NCI-H1105 (cell line): ENCODE data around the gene MTA1.

Experiments used
- DNase-seq: peaks from one replicate; lab custom pipeline; 2025; lab: John Stamatoyannopoulos, UW

Gene MTA1

GRCh38 chr14:105498430-105499255 is 79.0 kb downstream of the MTA1 start:
- no peak for DNase-seq

- no peak for DNase-seq
Observed at GRCh38 chr14:105499256-105500035, 79.8 kb downstream of the MTA1 start.

DNA sequence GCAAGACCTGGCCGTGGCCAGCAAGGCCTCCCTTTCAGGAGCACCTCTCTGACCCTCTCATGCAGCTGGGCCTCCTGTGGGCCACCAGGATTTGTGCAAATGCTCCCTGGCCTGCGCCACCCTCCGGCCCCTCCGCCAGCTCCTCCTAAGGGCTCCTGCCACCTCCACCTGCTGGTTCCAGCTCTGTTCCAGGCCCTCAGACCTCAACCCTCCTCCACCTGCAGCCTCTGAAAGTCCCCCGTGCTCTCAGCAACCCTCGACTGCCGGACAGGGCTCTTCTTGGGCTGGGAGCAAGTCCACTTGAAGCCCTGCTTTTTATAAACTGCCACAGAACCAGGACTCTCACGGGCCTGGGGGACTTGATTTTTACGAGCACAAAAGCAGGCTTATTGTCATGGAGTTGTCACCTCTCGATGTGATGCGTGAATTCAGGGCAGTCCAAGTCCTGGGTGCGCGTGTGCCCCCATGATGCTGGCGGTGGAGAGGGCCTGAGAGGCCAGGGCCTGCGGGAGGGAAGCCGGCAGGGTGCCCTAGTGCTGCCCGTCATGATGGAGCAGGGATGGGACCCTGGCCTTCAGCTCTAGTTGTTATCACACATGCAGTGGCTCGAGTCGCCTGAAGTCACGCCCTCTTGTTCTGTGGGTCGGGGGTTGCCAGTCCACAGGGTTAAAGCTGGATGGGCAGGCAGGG is 80.6 kb downstream of the MTA1 start:
- no peak for DNase-seq

DNA sequence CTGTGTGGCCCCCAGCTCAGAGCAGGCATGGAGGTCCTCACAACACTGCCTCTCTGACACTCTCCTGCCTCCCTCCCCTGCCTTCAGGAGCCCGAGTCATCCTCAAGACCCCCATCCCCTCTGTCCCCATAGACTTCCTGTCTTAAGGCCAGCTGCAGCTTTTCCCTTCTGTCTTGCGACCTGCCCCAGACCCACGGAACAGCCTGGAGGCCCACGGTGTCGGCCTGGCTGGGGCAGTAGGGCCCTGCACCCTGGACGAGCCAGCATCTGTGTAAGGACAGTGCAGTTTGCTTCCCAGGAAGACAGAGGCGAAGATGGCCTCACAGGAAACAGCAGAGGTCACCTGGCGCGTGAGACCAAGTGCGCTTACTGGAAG is 81.1 kb downstream of the MTA1 start:
- no peak for DNase-seq

- no peak for DNase-seq
Observed at GRCh38 chr14:105501504-105502291, 82.1 kb downstream of the MTA1 start.

DNA sequence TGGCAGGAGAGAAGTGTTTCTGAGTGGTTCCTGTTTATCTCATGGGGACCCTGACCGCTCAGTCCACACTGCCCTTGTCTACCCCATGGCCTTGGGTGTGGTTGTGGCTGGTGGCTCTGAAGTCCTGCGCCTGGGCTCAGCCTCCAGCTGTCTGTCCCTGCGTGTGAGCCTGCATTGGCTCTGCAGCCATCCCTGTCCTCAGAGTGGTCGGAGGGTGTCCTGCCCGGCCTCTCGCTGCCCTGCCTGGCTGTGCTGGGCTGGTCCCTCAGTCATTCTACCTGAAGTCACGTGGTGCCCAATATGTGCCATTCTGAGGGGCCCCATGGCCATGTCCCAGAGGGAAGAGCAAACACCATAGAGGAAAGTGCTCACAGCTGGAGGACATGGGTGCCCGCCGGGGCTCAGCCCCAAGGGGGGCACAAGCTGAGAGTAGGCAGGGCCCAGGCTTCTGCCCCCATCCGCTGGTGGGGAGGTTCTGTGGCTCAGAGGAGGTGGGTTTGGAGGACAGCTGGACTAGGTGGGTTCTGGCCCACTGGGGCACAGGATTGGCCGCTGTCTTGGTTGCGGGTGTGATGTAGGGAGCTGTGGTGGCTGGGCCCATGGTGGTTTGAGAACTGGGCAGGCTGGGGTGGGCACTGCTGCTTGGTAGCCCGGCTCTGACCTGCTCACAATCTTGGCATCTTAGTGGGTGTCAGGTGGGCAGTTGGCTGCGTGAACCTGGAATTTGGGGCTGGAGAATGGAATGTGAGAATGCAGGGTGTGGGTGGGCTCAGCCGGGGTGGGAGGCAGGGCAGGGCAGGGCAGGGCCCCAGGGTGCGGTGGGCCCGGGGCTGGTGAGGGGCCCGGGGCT is 83.0 kb downstream of the MTA1 start:
- DNase-seq: no peak

GRCh38 chr14:105503296-105503640 is 83.6 kb downstream of the MTA1 start:
- DNase-seq: no peak

DNA sequence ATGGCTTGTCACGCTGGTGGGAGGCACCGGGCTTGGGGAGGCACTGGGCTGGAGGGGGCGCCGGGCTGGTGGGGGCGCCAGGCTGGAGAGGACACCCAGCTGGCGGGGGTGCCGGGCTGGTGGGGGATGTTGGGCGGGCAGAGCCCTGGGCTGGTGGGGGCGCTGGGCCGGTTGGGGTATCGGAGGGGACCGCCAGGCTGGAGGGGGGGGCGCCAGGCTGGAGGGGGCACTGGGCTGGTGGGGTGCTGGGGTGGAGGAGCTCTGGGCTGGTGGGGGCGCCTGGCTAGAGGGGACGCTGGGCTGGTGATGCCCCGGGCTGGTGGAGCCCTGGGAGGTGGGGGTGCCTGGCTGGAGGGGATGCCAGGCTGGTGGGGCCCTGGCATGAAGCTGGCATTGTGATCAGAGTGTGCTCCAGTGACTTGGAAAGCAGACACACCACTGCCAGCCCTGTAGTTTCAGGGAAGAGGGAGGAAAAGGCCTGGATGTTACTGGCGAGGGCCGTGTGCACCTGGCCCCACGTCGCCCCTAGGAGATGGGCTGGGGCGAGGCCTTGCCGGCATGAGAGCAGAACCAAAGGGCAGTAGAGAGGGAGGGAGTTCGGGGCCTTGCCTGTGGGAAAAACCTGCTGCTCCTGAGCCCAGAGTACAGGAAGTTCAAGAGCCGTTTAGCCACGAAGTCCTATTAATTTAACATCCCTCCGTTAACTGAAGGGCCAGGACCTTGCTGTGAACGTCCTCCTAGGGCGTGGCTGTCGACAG is 84.5 kb downstream of the MTA1 start:
- no peak for DNase-seq

- DNase-seq: no peak
Observed at GRCh38 chr14:105505101-105505500, 85.5 kb downstream of the MTA1 start.

GRCh38 chr14:105507247-105507646 is 87.6 kb downstream of the MTA1 start:
- no peak for DNase-seq

GRCh38 chr14:105508069-105508468 is 88.4 kb downstream of the MTA1 start:
- no peak for DNase-seq

DNA sequence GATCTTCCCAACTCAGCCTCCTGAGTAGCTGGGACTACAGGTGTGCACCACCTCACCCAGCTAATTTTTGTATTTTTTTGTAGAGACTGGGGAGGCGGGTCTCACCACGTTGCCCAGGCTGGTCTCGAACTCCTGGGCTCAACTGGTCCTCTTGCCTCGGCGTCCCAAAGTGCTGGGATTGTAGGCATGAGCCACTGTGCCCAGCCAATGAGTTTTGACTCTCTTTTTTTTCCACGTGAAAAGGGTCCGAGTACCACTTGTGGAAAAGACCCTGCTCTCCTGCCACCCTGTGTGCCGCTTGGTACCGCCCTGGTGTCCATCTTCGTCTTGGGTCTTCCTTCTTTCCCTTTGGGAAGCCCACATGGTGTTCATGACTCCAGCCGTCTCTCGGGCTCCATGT is 89.0 kb downstream of the MTA1 start:
- DNase-seq: no peak

DNA sequence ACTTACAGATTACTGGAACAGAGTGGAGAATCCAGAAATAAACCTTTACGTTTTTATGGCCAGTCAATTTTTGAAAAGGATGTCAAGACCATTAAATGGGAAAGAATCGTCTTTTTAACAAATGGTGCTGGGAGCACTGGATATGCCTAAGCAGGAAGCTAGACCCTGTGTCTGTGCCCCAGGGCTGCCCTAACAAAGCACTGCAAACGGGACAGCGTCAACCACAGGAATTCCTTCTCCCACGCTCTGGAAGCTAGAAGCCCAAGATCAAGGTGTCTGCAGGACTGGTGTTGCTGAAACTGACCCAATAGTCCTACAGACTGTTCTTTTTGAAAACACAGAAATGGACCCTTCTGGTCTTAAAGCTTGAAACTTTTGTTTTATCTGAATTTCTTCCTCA is 97.5 kb downstream of the MTA1 start:
- no peak for DNase-seq

- DNase-seq: no peak
Observed at GRCh38 chr14:105519946-105520698, 100.5 kb downstream of the MTA1 start.
